T47D (cell line): ENCODE results near the gene MPEG1.

Source experiments
- DNase-seq, 2 experiments: peaks; one replicate each; pipeline versions ENCODE4 v3.0.0 to v3.0.0-alpha.2; 2011 to 2012; ENCODE audit warnings: low read depth in 1 of 2, low spot score in 1 of 2
- JUND ChIP-seq: IDR thresholded peaks from 2 replicates; pipeline ENCODE4 v1.6.1; 2012; ENCODE audit warnings: low read depth
- in situ Hi-C: cut with HindIII; loops from 2 replicates; pipeline ENCODE4 v1.10.0; 2016; ENCODE audit warnings: low sequenced_read_pairs, low pct_unique_long_range_greater_than_20kb

The MPEG1 gene

DNA sequence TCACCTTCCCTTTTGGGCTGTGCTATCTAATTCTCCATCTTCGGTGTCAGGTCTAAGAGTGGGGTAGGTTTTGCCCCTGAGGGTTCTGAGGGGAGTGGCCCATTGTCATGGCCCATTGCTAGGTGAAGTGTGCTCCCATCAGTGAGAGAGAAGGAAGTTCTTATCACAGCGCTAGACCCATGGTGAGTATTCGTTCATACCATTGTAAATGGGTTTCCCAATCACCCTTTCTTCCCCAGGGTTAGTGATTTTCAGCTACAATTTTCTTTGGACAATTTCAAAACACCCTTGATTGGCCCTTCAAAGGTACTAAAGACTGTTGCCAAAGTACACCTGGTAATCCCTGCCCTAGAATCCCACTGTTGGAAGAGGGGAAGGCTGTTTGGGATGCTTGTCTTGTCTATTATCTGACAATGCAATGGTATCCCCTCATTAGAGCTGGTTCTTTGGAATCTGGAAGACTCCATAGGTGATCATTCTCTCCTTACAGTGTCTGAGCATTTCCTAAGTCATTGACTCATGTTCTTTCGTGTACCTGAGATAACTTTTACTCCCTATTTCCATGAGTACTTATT is 20.2 kb downstream of the MPEG1 start:
- in situ Hi-C loops, result no loop called here
- no peak for DNase-seq
- TF ChIP-seq JUND, result no peak

DNA sequence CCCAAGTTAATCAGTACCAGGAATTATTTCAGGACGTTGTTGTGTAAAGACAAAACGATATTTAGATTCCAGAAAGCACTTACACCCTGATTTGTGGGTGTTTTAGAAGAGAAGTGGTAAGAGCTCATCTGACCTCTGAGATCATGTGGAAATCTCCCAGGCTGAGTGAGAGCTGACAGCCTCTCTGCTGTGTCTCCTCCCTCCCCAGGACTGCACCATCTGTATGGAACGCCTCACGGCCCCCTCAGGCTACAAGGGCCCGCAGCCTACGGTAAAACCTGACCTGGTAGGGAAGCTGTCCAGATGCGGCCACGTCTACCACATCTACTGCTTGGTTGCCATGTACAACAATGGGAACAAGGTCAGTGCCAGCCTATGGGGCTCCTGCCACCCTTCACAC is 20.8 kb downstream of the MPEG1 start:
- no peak for DNase-seq
- no peak for TF ChIP-seq JUND
- in situ Hi-C loops, result no loop called here

DNA sequence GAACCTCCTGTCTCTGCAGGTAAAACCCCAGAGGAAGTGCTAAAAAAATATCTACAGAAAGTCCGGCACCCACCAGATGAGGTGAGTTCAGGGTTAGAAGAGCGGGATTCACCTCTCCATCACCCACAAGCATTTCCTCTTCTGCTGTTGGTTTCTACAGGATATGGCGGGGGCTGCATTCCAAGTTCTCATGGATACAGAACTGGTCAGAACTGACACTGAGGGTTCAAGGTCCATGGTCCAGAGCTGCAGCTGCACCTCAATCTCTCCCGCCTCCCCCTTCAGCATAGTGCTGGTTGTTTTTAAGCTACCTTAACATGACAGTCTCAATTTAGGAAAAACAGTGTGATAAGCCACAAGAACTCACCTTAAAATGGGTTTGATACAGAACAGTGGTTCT is 21.6 kb downstream of the MPEG1 start:
- no peak for DNase-seq
- no peak for TF ChIP-seq JUND
- in situ Hi-C loops, result no loop called here

DNA sequence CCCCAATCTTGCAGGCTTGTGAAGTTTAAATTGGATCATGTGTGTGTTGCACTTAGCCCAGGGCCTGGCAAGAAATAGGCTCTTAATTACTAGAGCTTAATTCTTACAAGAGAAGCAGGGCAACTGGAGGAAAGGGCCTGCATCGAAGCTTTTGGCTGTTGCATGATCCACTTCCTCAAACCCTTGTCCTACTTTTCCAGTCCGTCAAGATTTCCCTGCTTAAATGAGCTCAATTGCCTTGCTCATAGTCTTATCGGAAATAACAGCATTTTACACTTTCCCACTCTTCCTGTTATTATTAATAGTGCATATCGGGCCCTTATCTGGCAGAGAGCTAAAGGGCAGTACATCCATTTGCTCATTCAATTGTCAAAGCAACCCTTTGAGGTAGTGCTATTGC is 22.7 kb downstream of the MPEG1 start:
- peak in 1 of 2 experiments; percentile 54 for DNase-seq
- in situ Hi-C loops, result no loop called here
- no peak for TF ChIP-seq JUND

DNA sequence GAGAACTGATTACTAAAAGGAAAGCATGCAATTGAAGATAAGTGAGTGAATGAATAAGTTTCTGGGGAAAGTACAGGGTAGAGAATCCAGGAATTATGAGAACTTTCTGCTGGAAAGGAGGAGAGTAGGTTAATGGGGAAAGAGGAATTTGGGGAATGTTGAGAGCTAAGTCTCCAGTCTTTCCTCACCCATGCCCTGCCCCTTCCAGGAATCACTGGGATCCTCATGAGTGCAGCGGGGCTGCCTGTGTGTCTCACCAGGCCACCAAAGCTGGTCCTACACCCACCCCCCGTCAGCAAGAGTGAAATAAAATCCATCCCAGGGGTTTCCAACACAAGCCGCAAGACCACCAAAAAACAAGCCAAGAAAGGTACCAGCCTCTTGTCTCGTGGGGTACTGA is 23.8 kb downstream of the MPEG1 start:
- TF ChIP-seq JUND, result no peak
- DNase-seq, result no peak
- in situ Hi-C loops, result no loop called here

DNA sequence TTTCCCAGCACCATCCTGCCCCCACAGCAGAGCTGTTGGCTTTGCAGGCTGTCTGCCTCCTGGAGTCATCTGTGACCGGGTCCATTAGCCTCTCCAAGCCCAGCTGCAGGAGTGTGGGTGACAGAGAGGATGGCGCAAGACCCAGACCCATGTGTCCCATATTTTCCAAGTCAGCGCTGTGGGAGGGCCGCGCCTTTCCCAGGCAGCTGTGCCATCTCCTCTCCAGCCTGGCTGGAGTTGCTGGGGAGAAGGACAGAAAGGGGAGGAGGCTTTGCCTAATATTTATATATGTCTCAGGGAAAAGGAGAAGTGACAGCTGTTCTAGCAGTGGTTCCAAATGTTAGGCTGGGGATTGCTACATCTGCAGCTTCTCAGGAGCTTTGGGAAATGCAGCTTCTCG is 25.1 kb downstream of the MPEG1 start:
- DNase-seq, result no peak
- in situ Hi-C loops, result no loop called here
- no peak for TF ChIP-seq JUND

DNA sequence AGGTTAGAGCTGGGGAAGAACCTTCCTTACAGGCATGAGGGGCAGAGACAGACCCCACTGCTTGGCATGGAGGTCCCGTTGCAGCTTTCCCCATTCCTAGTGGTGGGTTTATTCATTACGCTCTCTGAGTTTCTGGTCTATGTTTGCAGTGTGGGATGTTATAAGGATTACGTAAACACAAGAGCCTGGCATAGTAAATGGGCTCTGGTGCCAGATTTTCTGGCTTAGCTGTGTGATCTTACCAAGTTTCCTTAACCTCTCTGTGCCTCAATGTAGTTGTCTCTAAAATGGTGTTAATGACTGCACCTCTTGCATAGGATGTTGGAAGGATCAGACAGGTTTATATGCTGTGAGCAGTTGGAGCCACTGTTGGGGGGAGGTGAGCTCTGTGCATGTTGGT is 25.7 kb downstream of the MPEG1 start:
- no peak for DNase-seq
- no peak for TF ChIP-seq JUND
- in situ Hi-C loops, result no loop called here

DNA sequence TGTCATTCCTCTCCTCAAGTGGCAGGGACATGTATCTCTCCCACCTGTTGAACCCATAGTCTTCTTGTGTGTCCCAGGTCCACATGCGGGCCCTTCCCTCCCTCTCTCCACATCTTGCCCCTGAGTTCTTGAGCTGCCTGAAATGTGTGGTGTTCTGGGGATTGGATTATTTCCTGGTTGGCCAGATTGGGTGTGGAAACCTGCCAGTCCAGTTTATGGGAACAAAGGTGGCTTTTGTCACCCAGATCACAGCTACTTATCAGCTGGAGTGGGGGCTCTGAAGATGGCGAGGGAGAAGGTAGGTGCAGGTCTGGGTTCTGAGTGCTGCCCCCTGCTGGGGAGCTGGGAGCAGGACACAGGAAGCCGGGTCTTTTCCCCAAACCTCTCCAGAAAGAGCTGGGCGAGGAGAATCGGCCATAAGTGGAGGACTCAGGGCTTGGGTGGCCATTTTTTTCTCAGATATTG is 26.6 kb downstream of the MPEG1 start:
- peak in 1 of 2 experiments; percentile 40 for DNase-seq
- no peak for TF ChIP-seq JUND
- in situ Hi-C loops, result no loop called here

- TF ChIP-seq JUND, result no peak
- in situ Hi-C loops, result no loop called here
- DNase-seq, result no peak
These were observed 27.3 kb downstream of the MPEG1 start for GRCh38 chr11:59185386-59185945.

DNA sequence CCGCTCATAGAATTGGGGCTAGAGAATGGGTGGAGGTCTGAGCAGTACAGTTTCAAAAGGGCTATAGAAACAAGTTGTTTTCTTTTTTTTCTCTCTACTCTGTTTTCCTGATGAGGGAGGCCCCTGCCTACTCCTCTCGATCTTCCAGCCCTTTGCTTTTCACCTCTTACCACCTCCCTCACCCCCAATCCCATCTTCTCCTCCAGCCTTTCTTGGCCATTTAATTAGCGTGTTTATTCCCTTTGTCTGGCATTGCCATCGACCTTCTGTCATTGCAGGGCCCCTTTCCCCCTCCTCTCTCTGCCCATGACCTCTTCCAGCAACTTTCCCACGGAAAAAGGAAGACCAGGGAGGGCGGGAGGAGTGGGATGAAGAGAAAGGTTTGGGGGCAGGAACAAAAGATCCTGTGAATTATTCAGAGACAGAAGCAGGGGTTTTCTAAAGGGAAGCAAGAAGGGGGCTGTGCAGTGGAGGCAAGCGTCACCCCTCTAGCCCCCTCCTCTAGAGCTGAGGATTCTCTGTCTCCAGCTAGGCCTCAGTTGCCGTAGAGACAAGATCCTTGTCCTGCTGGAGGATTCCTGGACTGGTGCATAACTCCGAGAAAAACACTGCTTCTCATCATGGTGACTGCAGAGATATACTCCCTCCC is 27.9 kb downstream of the MPEG1 start:
- no peak for DNase-seq
- no peak for TF ChIP-seq JUND
- in situ Hi-C loops, result no loop called here

- no peak for TF ChIP-seq JUND
- in situ Hi-C loops, result no loop called here
- DNase-seq, result no peak
These were observed 29.0 kb downstream of the MPEG1 start for GRCh38 chr11:59183771-59184170.

- TF ChIP-seq JUND, result no peak
- DNase-seq, result no peak
- in situ Hi-C loops, result no loop called here
These were observed 30.1 kb downstream of the MPEG1 start for GRCh38 chr11:59182457-59183151.

- DNase-seq, result no peak
- in situ Hi-C loops, result no loop called here
- TF ChIP-seq JUND, result no peak
These were observed 30.8 kb downstream of the MPEG1 start for GRCh38 chr11:59181746-59182456.
